MCF 10A (cell line): Measurements from ENCODE around the gene STK17A. TPM values are rescaled to one million over a fixed set of nuclear protein-coding genes. Genes with fewer than 3 reads are reported as not detected.
"Not testable (repeated sequence)": the region's sequence is repeated elsewhere in the genome, so short reads cannot be mapped to it uniquely, and the experiment has no call there.

Source experiments
- BruUV-seq: library from RNA; stranded (reverse); fragments of 400-500 nt; replicated peaks from 2 replicates; lab custom pipeline; 2021; lab: Mats Ljungman, UMichigan
- CTCF ChIA-PET: fragments of 300-600 bp; sonication (Branson Sonifier 250); formaldehyde crosslinking; extraction: SDS; loops from one replicate; lab custom pipeline; 2021; ENCODE audit warnings: antibody characterized with exemption, inconsistent platforms; lab: Yijun Ruan, JAX
- POLR2A ChIA-PET: fragments of 300-600, 350-650 bp; sonication (Branson Sonifier 250); formaldehyde crosslinking; extraction: SDS; loops from one replicate; lab custom pipeline; 2020; ENCODE audit warnings: antibody characterized with exemption, inconsistent platforms; lab: Yijun Ruan, JAX
- DNase-seq: peaks from one replicate; pipeline ENCODE4 v3.0.0-alpha.2; 2018; ENCODE audit not compliant: unreplicated experiment
- H3K27ac Mint-ChIP-seq: one replicate; pipeline ENCODE4 v1.8.0; 2022; ENCODE audit warnings: mild to moderate bottlenecking, low read depth, mixed read lengths; ENCODE audit not compliant: unreplicated experiment
- H3K27me3 Mint-ChIP-seq: one replicate; pipeline ENCODE4 v1.8.0; 2022; ENCODE audit warnings: mixed read lengths; ENCODE audit not compliant: insufficient read depth, unreplicated experiment
- H3K36me3 Mint-ChIP-seq: one replicate; pipeline ENCODE4 v1.8.0; 2022; ENCODE audit warnings: mild to moderate bottlenecking, moderate library complexity, mixed read lengths; ENCODE audit not compliant: insufficient read depth, unreplicated experiment
- H3K4me1 Mint-ChIP-seq: one replicate; pipeline ENCODE4 v1.8.0; 2022; ENCODE audit warnings: mixed read lengths; ENCODE audit not compliant: insufficient read depth, unreplicated experiment
- H3K4me3 Mint-ChIP-seq: one replicate; pipeline ENCODE4 v1.8.0; 2022; ENCODE audit warnings: mild to moderate bottlenecking, moderate library complexity, mixed read lengths; ENCODE audit not compliant: unreplicated experiment
- H3K9me3 Mint-ChIP-seq: one replicate; pipeline ENCODE4 v1.8.0; 2022; ENCODE audit warnings: mixed read lengths; ENCODE audit not compliant: unreplicated experiment
- CTCF ChIP-seq: fragments of 200-600 bp; IDR thresholded peaks from one replicate; pipeline ENCODE4 v1.8.0; 2022; ENCODE audit warnings: antibody characterized with exemption, mild to moderate bottlenecking; ENCODE audit not compliant: unreplicated experiment
- intact Hi-C: fragments of 100-400 bp; cut with micrococcal nuclease; formaldehyde crosslinking; loops from 2 replicates; pipeline ENCODE4 v1.14.1; 2022
- total RNA-seq: library from RNA; stranded (reverse); gene quantifications from 2 replicates; pipeline ENCODE4 v1.2.3, GENCODE V29; 2022

The STK17A gene
- total RNA-seq, 1 experiment from 2014 or later = 51.6 TPM

- peak; percentile 63 for DNase-seq
- ChIA-PET POLR2A (interaction anchor here (0.7 to 2.3 kb wide), 8 partner anchors 8 to 183 kb away, joined by 3 to 9 read pairs (median 4); no protein-coding TSS in a partner anchor), CTCF (interaction anchor here (0.6 to 12.2 kb wide), 7 partner anchors 122 to 645 kb away, joined by 3 to 211 read pairs (median 4); no protein-coding TSS in a partner anchor)
- Mint-ChIP-seq H3K4me3 (no peak overlapping the region), H3K4me1 (peaks cover 10% of the 10 kb centered on the region), H3K9me3 (peaks cover 7% of the 10 kb centered on the region), H3K27me3 (no peaks in the 10 kb centered on the region), H3K36me3 (peaks cover 2% of the 10 kb centered on the region), H3K27ac (peak overlapping the region; percentile 93)
- no TSS peak for BruUV-seq
- TF ChIP-seq CTCF = no peak
- intact Hi-C loops = no loop called here
These were observed 5.4 kb upstream of the STK17A start for GRCh38 chr7:43577485-43577951.

DNA sequence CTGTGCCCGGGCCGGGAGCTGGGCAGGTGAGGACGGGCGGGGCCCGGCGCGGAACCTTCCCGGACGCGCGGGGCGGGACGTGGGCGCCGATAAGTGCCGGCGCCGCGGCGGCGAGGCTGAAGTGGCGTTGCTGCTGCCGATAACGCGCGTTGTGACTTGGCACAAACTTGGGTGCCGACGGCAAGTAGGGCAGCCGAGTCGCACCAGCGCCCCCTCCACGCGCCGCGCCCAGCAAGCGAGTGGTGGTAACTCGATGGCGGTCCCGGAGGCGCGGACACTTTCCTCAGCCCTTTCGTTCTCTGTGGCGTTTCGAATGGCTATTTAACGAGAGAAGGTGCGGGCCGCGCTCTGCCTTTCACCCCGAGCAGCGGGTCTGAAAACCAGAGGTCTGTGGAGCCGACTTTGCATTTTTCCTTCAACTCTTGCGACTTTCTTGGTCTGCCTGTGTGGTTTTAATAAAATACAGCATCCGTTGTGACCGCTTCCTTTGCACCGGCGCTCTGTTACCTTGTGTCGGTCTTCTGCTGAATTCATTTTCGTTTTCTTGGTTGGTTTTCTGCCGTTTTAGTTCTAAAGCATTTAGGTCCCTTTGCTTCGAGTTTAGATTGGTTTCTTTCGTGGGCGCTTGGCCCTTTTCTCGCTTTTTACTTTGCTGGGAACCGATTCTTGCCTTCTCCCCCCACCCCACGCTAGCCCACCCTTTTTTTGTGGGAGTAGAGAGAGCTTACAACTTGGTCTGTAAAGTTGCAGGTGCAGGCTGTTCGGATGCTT is 701 bp downstream of the STK17A start:
- Mint-ChIP-seq H3K27ac (peak overlapping the region; percentile 95), H3K36me3 (peaks cover 15% of the 10 kb centered on the region), H3K9me3 (peaks cover 7% of the 10 kb centered on the region), H3K27me3 (no peaks in the 10 kb centered on the region), H3K4me1 (peaks cover 17% of the 10 kb centered on the region), H3K4me3 (peak overlapping the region; percentile 93)
- intact Hi-C loops = loop anchor here (1.0 to 2.0 kb wide), 8 partner anchors 53 to 256 kb away; partner anchors contain the start of gene COA1
- DNase-seq = peak; percentile 51
- CTCF ChIA-PET = interaction anchor here (0.6 to 12.2 kb wide), 51 partner anchors 8 to 1276 kb away, joined by 3 to 211 read pairs (median 5); no protein-coding TSS in a partner anchor
- POLR2A ChIA-PET = interaction anchor here (0.6 to 9.8 kb wide), 39 partner anchors 8 to 1090 kb away, joined by 3 to 182 read pairs (median 7); partner anchors contain the start of genes COA1, MRPL32, MRPS24 and PSMA2
- no TSS peak for BruUV-seq
- no peak for TF ChIP-seq CTCF

GRCh38 chr7:43584195-43584586 is 1.3 kb downstream of the STK17A start:
- Mint-ChIP-seq H3K27me3 (no peaks in the 10 kb centered on the region), H3K4me1 (peaks cover 23% of the 10 kb centered on the region), H3K4me3 (peak overlapping the region; percentile 93), H3K9me3 (peaks cover 2% of the 10 kb centered on the region), H3K27ac (peak overlapping the region; percentile 95), H3K36me3 (peaks cover 15% of the 10 kb centered on the region)
- intact Hi-C loops = loop anchor here (2.0 kb wide), 2 partner anchors 53 to 145 kb away; partner anchors contain the start of gene COA1
- ChIA-PET CTCF (interaction anchor here (0.6 to 12.2 kb wide), 11 partner anchors 34 to 654 kb away, joined by 3 to 211 read pairs (median 4); no protein-coding TSS in a partner anchor), POLR2A (interaction anchor here (0.6 to 9.8 kb wide), 25 partner anchors 8 to 1091 kb away, joined by 3 to 182 read pairs (median 17); partner anchors contain the start of genes BLVRA, COA1, MRPL32 and MRPS24)
- peak; percentile 93 for DNase-seq
- TSS peak; percentile 31 for BruUV-seq
- no peak for TF ChIP-seq CTCF

DNA sequence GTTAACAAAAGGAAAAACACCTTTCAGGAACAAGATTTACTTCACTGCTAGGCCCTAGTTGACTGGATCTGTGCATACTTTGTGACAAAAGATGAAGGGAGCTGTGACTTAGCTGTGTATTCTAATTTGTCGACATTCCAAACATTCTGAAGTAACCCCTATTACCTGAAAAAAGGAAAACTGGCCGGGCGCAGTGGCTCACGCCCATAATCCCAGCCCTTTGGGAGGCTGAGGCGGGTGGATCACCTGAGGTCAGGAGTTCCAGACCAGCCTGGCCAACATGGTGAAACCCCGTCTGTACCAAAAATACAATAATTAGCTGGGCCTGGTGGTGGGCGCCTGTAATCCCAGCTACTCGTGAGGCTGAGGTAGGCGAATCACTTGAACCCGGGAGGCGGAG is 1.8 kb downstream of the STK17A start:
- Mint-ChIP-seq H3K4me1 (peaks cover 28% of the 10 kb centered on the region), H3K4me3 (peak overlapping the region; percentile 93), H3K27ac (peak overlapping the region; percentile 95), H3K36me3 (peaks cover 15% of the 10 kb centered on the region)
- CTCF ChIA-PET = interaction anchor here (0.6 to 12.2 kb wide), 15 partner anchors 11 to 654 kb away, joined by 3 to 211 read pairs (median 3); no protein-coding TSS in a partner anchor
- DNase-seq, H3K27me3 Mint-ChIP-seq, BruUV-seq, H3K9me3 Mint-ChIP-seq: not testable (repeated sequence)
- intact Hi-C loops = loop anchor here (2.0 kb wide), 2 partner anchors 52 to 144 kb away; partner anchors contain the start of gene COA1
- POLR2A ChIA-PET = interaction anchor here (0.8 to 9.8 kb wide), 27 partner anchors 8 to 1091 kb away, joined by 3 to 182 read pairs (median 8); partner anchors contain the start of genes BLVRA, COA1, MRPL32 and PSMA2
